GM12873 (cell line): ENCODE results near the gene TRMT5.
A peak's percentile ranks its signal among the peaks of the same experiment; 100 is the strongest.

Source experiments
- CTCF ChIP-seq: IDR thresholded peaks from 2 replicates; pipeline ENCODE4 v1.5.1; 2012; ENCODE audit warnings: low read depth, mild to moderate bottlenecking, moderate library complexity, low read length, control low read depth; ENCODE audit not compliant: insufficient read depth; ENCODE audit errors: missing control alignments

Gene TRMT5

GRCh38 chr14:60980811-60981632 lies at the start of gene TRMT5, which contains the start of gene SLC38A6:
TRMT5 (minus strand) TSS chr14:60981079; CDS start chr14:60980973, 106 bp downstream.
SLC38A6 (plus strand) TSS chr14:60981245; CDS start chr14:60981278, 33 bp downstream.
- no peak for TF ChIP-seq CTCF

- no peak for TF ChIP-seq CTCF
Measured at GRCh38 chr14:61026526-61026925, 45.6 kb upstream of the TRMT5 start.

GRCh38 chr14:61025251-61026223 lies 44.7 kb upstream of the TRMT5 start:
- peak; percentile 66 for TF ChIP-seq CTCF

GRCh38 chr14:61019537-61019936 lies 38.7 kb upstream of the TRMT5 start:
- TF ChIP-seq CTCF: no peak

- TF ChIP-seq CTCF: no peak
Measured at GRCh38 chr14:61003571-61003970, 22.7 kb upstream of the TRMT5 start.

- TF ChIP-seq CTCF: no peak
Measured at GRCh38 chr14:60999536-60999935, 18.7 kb upstream of the TRMT5 start.

- no peak for TF ChIP-seq CTCF
Measured at GRCh38 chr14:60998617-60999016, 17.7 kb upstream of the TRMT5 start.
